ENCODE results near the gene CACNA2D1. TPM values are rescaled to one million over a fixed set of nuclear protein-coding genes. Genes with fewer than 3 reads are reported as not detected.

CACNA2D1 gene
- total RNA-seq, 1 experiment from 2014 or later = 36.2 TPM

DNA sequence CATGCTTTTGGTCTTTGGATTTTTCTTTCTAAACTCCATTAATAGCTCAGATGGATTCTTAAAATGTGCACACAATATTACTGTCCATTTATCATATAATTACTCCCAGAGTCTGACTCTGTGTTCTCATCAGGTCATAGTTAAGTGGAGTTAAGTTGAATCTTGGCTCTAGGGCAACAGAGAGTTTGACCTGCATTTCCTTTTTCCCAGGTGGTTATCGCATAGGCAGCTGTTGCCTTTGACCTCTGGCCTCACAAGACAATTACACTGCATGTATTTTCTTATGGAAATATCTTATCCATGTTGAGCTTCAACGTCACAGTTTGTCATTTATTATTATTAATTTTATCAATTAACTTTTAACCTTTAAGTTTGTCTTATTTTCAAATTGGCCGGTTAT is 436.3 kb downstream of the CACNA2D1 start:
- Histone ChIP-seq H3K14ac (ENCODE audit: insufficient read depth, low read length) (no peak overlapping the region), H3K18ac (ENCODE audit: insufficient read length, low read depth, low read length) (no peak overlapping the region), H3K23ac (ENCODE audit: insufficient read length, low read depth, low read length) (no peak overlapping the region), H4K91ac (ENCODE audit: insufficient read length, low read depth, low read length) (no peak overlapping the region), H4K20me1 (ENCODE audit: control insufficient read depth, insufficient read depth, insufficient read length) (no peaks in the 10 kb centered on the region), H2BK15ac (ENCODE audit: low read depth, low read length) (no peak overlapping the region), H4K8ac (replicated peaks; ENCODE audit: insufficient read length, low read depth, low read length) (no peak overlapping the region), H3K9me3 (ENCODE audit: control insufficient read depth, low read depth, low read length) (no peaks in the 10 kb centered on the region), H3K4ac (ENCODE audit: low read depth, low read length) (no peak overlapping the region), H3K9ac (ENCODE audit: extremely low read depth, insufficient read length, low read length) (no peak overlapping the region), H3K56ac (ENCODE audit: insufficient read length, low read depth, low read length) (no peak overlapping the region), H3K79me1 (ENCODE audit: insufficient read depth, low read depth, low read length, poor library complexity, severe bottlenecking) (no peaks in the 10 kb centered on the region), H3K79me2 (ENCODE audit: insufficient read depth, low read length) (no peaks in the 10 kb centered on the region), H3K27ac (ENCODE audit: insufficient read length, low read depth, low read length) (no peak overlapping the region), H2BK5ac (ENCODE audit: insufficient read length, low read length) (no peak overlapping the region), H2BK20ac (ENCODE audit: low read depth, low read length, poor library complexity, severe bottlenecking) (no peak overlapping the region), H2BK120ac (ENCODE audit: low read depth, low read length, poor library complexity, severe bottlenecking) (no peak overlapping the region), H3K27me3 (ENCODE audit: insufficient read depth, low read length) (no peaks in the 10 kb centered on the region), H3T11ph (ENCODE audit: low read length) (no peak overlapping the region), H2AK5ac (ENCODE audit: insufficient read length, low read length) (no peak overlapping the region), H4K5ac (ENCODE audit: insufficient read length, low read depth, low read length) (no peak overlapping the region), H2AFZ (ENCODE audit: low read length) (no peak overlapping the region), H3K23me2 (ENCODE audit: insufficient read length, low read depth, low read length, poor library complexity, severe bottlenecking) (no peaks in the 10 kb centered on the region), H3K4me1 (ENCODE audit: insufficient read depth, low read length) (no peaks in the 10 kb centered on the region), H3K4me2 (ENCODE audit: insufficient read depth, insufficient read length, low read length) (no peak overlapping the region), H2BK12ac (ENCODE audit: insufficient read length, low read depth, low read length) (no peak overlapping the region)
- TF ChIP-seq CTCF (conservative IDR thresholded peaks at IDR 0.05) = no peak
- H3K4me3 Mint-ChIP-seq = no peak overlapping the region
- H3K27ac Mint-ChIP-seq = no peak overlapping the region
- peaks cover 0 to 5% (median 0%) of the 10 kb centered on the region in 3 experiments; a peak in 1 of 7 replicates for H3K36me3 Mint-ChIP-seq (ENCODE audit: insufficient read depth in 1 of 3, low read depth in 3 of 3)
- DNase-seq = no peak
- no peaks in the 10 kb centered on the region for H3K27me3 Mint-ChIP-seq (ENCODE audit: low read depth)
- H3K9me3 Mint-ChIP-seq = no peaks in the 10 kb centered on the region
- no peaks in the 10 kb centered on the region for H3K4me1 Mint-ChIP-seq
- WGBS (ENCODE audit: extremely low coverage, insufficient read length, low lambda C conversion rate) = no CpG with 5 or more reads among the region's 3 CpGs
